ENCODE results near the gene STH. TPM values are rescaled to one million over a fixed set of nuclear protein-coding genes. Genes with fewer than 3 reads are reported as not detected.

The STH gene
- total and polyA plus RNA-seq, 3 donors from 2014 or later, result 1.3 TPM; not detected in 2

DNA sequence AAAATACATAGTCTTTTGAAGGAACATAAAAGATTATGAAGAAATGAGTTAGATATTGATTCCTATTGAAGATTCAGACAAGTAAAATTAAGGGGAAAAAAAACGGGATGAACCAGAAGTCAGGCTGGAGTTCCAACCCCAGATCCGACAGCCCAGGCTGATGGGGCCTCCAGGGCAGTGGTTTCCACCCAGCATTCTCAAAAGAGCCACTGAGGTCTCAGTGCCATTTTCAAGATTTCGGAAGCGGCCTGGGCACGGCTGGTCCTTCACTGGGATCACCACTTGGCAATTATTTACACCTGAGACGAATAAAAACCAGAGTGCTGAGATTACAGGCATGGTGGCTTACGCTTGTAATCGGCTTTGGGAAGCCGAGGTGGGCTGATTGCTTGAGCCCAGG, 9.5 kb downstream of the STH start:
- intact Hi-C loops (cut with DNase I; ENCODE audit: low total_unique reads), result loop anchor here (10.0 kb wide), 1 partner anchor 266 kb away; no protein-coding TSS in a partner anchor
- WGBS, 2 donors, result 90 to 94% methylated on average over 9 of the region's 9 CpGs

DNA sequence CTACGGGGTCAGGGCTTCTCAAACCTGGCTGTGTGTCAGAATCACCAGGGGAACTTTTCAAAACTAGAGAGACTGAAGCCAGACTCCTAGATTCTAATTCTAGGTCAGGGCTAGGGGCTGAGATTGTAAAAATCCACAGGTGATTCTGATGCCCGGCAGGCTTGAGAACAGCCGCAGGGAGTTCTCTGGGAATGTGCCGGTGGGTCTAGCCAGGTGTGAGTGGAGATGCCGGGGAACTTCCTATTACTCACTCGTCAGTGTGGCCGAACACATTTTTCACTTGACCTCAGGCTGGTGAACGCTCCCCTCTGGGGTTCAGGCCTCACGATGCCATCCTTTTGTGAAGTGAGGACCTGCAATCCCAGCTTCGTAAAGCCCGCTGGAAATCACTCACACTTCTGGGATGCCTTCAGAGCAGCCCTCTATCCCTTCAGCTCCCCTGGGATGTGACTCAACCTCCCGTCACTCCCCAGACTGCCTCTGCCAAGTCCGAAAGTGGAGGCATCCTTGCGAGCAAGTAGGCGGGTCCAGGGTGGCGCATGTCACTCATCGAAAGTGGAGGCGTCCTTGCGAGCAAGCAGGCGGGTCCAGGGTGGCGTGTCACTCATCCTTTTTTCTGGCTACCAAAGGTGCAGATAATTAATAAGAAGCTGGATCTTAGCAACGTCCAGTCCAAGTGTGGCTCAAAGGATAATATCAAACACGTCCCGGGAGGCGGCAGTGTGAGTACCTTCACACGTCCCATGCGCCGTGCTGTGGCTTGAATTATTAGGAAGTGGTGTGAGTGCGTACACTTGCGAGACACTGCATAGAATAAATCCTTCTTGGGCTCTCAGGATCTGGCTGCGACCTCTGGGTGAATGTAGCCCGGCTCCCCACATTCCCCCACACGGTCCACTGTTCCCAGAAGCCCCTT, 10.9 kb downstream of the STH start:
- H3K9me3 ChIP-seq, result no peaks in the 10 kb centered on the region
- TF ChIP-seq POLR2A (IDR thresholded peaks at IDR 0.05) (no peak), CTCF (IDR thresholded peaks at IDR 0.05) (no peak)
- no peaks in the 10 kb centered on the region for H3K4me1 ChIP-seq
- no peaks in the 10 kb centered on the region for H3K27me3 ChIP-seq
- no peaks in the 10 kb centered on the region for H3K36me3 ChIP-seq (ENCODE audit: low read depth, missing control alignments)
- intact Hi-C loops (cut with DNase I; ENCODE audit: low total_unique reads), result loop anchor here (10.0 kb wide), 1 partner anchor 265 kb away; no protein-coding TSS in a partner anchor
- no peak overlapping the region for H3K27ac ChIP-seq
- H3K4me3 ChIP-seq, result no peak overlapping the region
- 84 to 86% methylated on average over 33 of the region's 33 CpGs for WGBS, 2 donors
- no peak for DNase-seq

More for the DNA sequence above, 9.5 kb downstream of the STH start:
- H3K27ac ChIP-seq, result no peak overlapping the region
- H3K4me1 ChIP-seq, result peaks cover 4% of the 10 kb centered on the region
- no peak overlapping the region for H3K4me3 ChIP-seq
- TF ChIP-seq CTCF (IDR thresholded peaks at IDR 0.05) (no peak), POLR2A (IDR thresholded peaks at IDR 0.05) (no peak)
- DNase-seq, result no peak
- no peaks in the 10 kb centered on the region for H3K36me3 ChIP-seq (ENCODE audit: low read depth, missing control alignments)
- no peaks in the 10 kb centered on the region for H3K27me3 ChIP-seq
- H3K9me3 ChIP-seq, result no peaks in the 10 kb centered on the region

- 85 to 94% methylated on average over 9 to 16 of the region's 16 CpGs for WGBS, 2 donors
- DNase-seq, result no peak
- no peak overlapping the region for H3K4me3 ChIP-seq
Measured at GRCh38 chr17:46010597-46011186, 11.6 kb downstream of the STH start.

GRCh38 chr17:46011711-46012505, 12.9 kb downstream of the STH start:
- Histone ChIP-seq H3K4me1 (no peaks in the 10 kb centered on the region), H3K9me3 (no peaks in the 10 kb centered on the region), H3K27ac (no peak overlapping the region), H3K36me3 (ENCODE audit: low read depth, missing control alignments) (no peaks in the 10 kb centered on the region), H3K4me3 (no peak overlapping the region), H3K27me3 (no peaks in the 10 kb centered on the region)
- intact Hi-C loops (cut with DNase I; ENCODE audit: low total_unique reads), result no loop called here
- WGBS, 2 donors, result 88 to 92% methylated on average over 10 to 28 of the region's 28 CpGs
- TF ChIP-seq POLR2A (IDR thresholded peaks at IDR 0.05), result no peak
- TF ChIP-seq CTCF (IDR thresholded peaks at IDR 0.05), result no peak
- no peak for DNase-seq

More at GRCh38 chr17:46010597-46011186, 11.6 kb downstream of the STH start:
- no peaks in the 10 kb centered on the region for H3K9me3 ChIP-seq
- H3K27me3 ChIP-seq, result no peaks in the 10 kb centered on the region
- no peaks in the 10 kb centered on the region for H3K4me1 ChIP-seq
- H3K36me3 ChIP-seq (ENCODE audit: low read depth, missing control alignments), result no peaks in the 10 kb centered on the region
- TF ChIP-seq POLR2A (IDR thresholded peaks at IDR 0.05) (no peak), CTCF (IDR thresholded peaks at IDR 0.05) (no peak)
- H3K27ac ChIP-seq, result no peak overlapping the region
- intact Hi-C loops (cut with DNase I; ENCODE audit: low total_unique reads), result no loop called here

All from testis (tissue), 3 donors.